PC-9 (cell line): ENCODE results near the gene USP3. TPM values are rescaled to one million over a fixed set of nuclear protein-coding genes. Genes with fewer than 3 reads are reported as not detected.

Experiments used
- BruUV-seq: library from RNA; stranded (reverse); fragments of 400-500 nt; replicated peaks from 2 replicates; lab custom pipeline; 2021; lab: Mats Ljungman, UMichigan
- CTCF ChIA-PET: fragments of 300-600 bp; sonication (Branson Sonifier 250); formaldehyde crosslinking; loops from one replicate; lab custom pipeline; 2022; ENCODE audit warnings: antibody characterized with exemption; lab: Charles Lee
- POLR2A ChIA-PET: fragments of 300-600 bp; sonication (Branson Sonifier 250); formaldehyde crosslinking; loops from one replicate; lab custom pipeline; 2022; ENCODE audit warnings: antibody characterized with exemption; ENCODE audit not compliant: unreplicated experiment; lab: Charles Lee
- DNase-seq, 2 experiments: peaks; one replicate each; pipeline versions ENCODE4 v3.0.0 to v3.0.0-alpha.2; 2015 to 2022; ENCODE audit warnings: mixed read lengths in 1 of 2
- H2AFZ ChIP-seq: fragments of 200-600 bp; sonication (generic); 2 replicates; pipeline ENCODE4 v1.8.1; 2017; ENCODE audit warnings: antibody characterized with exemption
- H3F3A ChIP-seq: fragments of 200-600 bp; sonication (generic); 2 replicates; pipeline ENCODE4 v1.8.1; 2017; ENCODE audit warnings: antibody characterized with exemption, mild to moderate bottlenecking, low read depth; ENCODE audit not compliant: insufficient read depth
- H3K27ac ChIP-seq: fragments of 200-600 bp; sonication (generic); 2 replicates; pipeline ENCODE4 v1.6.1; 2016; ENCODE audit warnings: mixed run types
- H3K27me3 ChIP-seq: fragments of 200-600 bp; sonication (generic); 2 replicates; pipeline ENCODE4 v1.6.1; 2016; ENCODE audit warnings: low read depth, mixed run types; ENCODE audit not compliant: insufficient read depth
- H3K36me3 ChIP-seq: fragments of 200-600 bp; sonication (generic); 2 replicates; pipeline ENCODE4 v1.6.1; 2016; ENCODE audit warnings: low read depth, mixed run types
- H3K4me1 ChIP-seq: fragments of 200-600 bp; sonication (generic); replicated peaks from 2 replicates; pipeline ENCODE4 v1.6.1; 2016; ENCODE audit warnings: mixed run types; ENCODE audit not compliant: insufficient read depth
- H3K4me2 ChIP-seq: fragments of 200-600 bp; sonication (generic); 2 replicates; pipeline ENCODE4 v1.6.1; 2017; ENCODE audit warnings: mixed run types
- H3K4me3 ChIP-seq: fragments of 200-600 bp; sonication (generic); 2 replicates; pipeline ENCODE4 v1.6.1; 2016; ENCODE audit warnings: mixed run types
- H3K79me2 ChIP-seq: fragments of 200-600 bp; sonication (generic); 2 replicates; pipeline ENCODE4 v1.6.1; 2017; ENCODE audit warnings: low read depth, mixed run types
- H3K9me2 ChIP-seq: fragments of 200-600 bp; sonication (generic); 2 replicates; pipeline ENCODE4 v1.8.1; 2017; ENCODE audit warnings: mild to moderate bottlenecking; ENCODE audit not compliant: insufficient read depth
- H3K9me3 ChIP-seq: fragments of 200-600 bp; sonication (generic); 2 replicates; pipeline ENCODE4 v1.8.1; 2016; ENCODE audit warnings: low read depth; ENCODE audit not compliant: insufficient read depth
- H4K20me1 ChIP-seq: fragments of 200-600 bp; sonication (generic); 2 replicates; pipeline ENCODE4 v1.8.1; 2017; ENCODE audit not compliant: insufficient read depth
- CTCF ChIP-seq: fragments of 200-600 bp; sonication (generic); conservative IDR thresholded peaks from 2 replicates; pipeline ENCODE4 v1.6.1; 2017; ENCODE audit warnings: mixed run types, antibody characterized with exemption, mild to moderate bottlenecking, moderate library complexity
- EZH2 ChIP-seq: fragments of 200-600 bp; sonication (generic); IDR thresholded peaks from 2 replicates; pipeline ENCODE4 v1.8.0; 2017; ENCODE audit warnings: antibody characterized with exemption, low read depth
- intact Hi-C: fragments of 100-400 bp; cut with micrococcal nuclease; formaldehyde crosslinking; loops from one replicate; pipeline ENCODE4 v1.10.0; 2022; ENCODE audit not compliant: unreplicated experiment
- total RNA-seq: library from RNA; stranded (reverse); gene quantifications from 2 replicates; pipeline ENCODE4 v1.2.3, GENCODE V29; 2021

The USP3 gene
- total RNA-seq, 1 experiment from 2014 or later: 57.5 TPM

GRCh38 chr15:63630036-63630751, 125.8 kb downstream of the USP3 start:
- H3K27me3 ChIP-seq: no peaks in the 10 kb centered on the region
- 0 out of 2 replicates have a peak, but pooled peaks cover 4% of the 10 kb centered on the region for H3K36me3 ChIP-seq
- H3K4me1 ChIP-seq: no peaks in the 10 kb centered on the region
- no peak overlapping the region for H3K27ac ChIP-seq
- H2AFZ ChIP-seq: no peak overlapping the region
- H3K79me2 ChIP-seq: no peaks in the 10 kb centered on the region
- CTCF ChIA-PET: no interaction called here
- no peak overlapping the region for H3K4me2 ChIP-seq
- H4K20me1 ChIP-seq: no peaks in the 10 kb centered on the region
- TF ChIP-seq CTCF: no peak
- TF ChIP-seq EZH2: no peak
- no TSS peak for BruUV-seq
- H3K9me3 ChIP-seq: no peaks in the 10 kb centered on the region
- no peak for DNase-seq
- H3K9me2 ChIP-seq: no peaks in the 10 kb centered on the region
- POLR2A ChIA-PET: no interaction called here
- H3K4me3 ChIP-seq: no peak overlapping the region
- intact Hi-C loops: no loop called here
- no peaks in the 10 kb centered on the region for H3F3A ChIP-seq

GRCh38 chr15:63633312-63633711, 128.9 kb downstream of the USP3 start:
- POLR2A ChIA-PET: interaction anchor here (0.6 kb wide), 1 partner anchor 509 kb away, joined by 4 read pairs; no protein-coding TSS in a partner anchor
- no peak for DNase-seq
- Histone ChIP-seq H3K36me3 (peaks cover 6% of the 10 kb centered on the region; the same call in 1 of the 2 replicates), H3F3A (no peaks in the 10 kb centered on the region), H3K9me2 (no peaks in the 10 kb centered on the region), H3K79me2 (no peaks in the 10 kb centered on the region), H2AFZ (no peak overlapping the region), H3K27ac (no peak overlapping the region), H3K27me3 (no peaks in the 10 kb centered on the region), H3K4me2 (no peak overlapping the region), H3K4me1 (no peaks in the 10 kb centered on the region), H3K4me3 (no peak overlapping the region), H4K20me1 (no peaks in the 10 kb centered on the region), H3K9me3 (no peaks in the 10 kb centered on the region)
- TF ChIP-seq EZH2 (no peak), CTCF (no peak)
- CTCF ChIA-PET: no interaction called here
- intact Hi-C loops: no loop called here
- BruUV-seq: no TSS peak

GRCh38 chr15:63634154-63634553, 129.8 kb downstream of the USP3 start:
- Histone ChIP-seq H3K9me2 (no peaks in the 10 kb centered on the region), H3K79me2 (no peaks in the 10 kb centered on the region), H2AFZ (no peak overlapping the region), H4K20me1 (no peaks in the 10 kb centered on the region), H3K9me3 (no peaks in the 10 kb centered on the region), H3K27me3 (no peaks in the 10 kb centered on the region), H3K36me3 (peaks cover 6% of the 10 kb centered on the region; the same call in 1 of the 2 replicates), H3K4me1 (no peaks in the 10 kb centered on the region), H3K4me2 (no peak overlapping the region), H3K27ac (no peak overlapping the region), H3F3A (no peaks in the 10 kb centered on the region), H3K4me3 (no peak overlapping the region)
- intact Hi-C loops: no loop called here
- POLR2A ChIA-PET: no interaction called here
- no TSS peak for BruUV-seq
- no peak for DNase-seq
- CTCF ChIA-PET: no interaction called here
- TF ChIP-seq CTCF (no peak), EZH2 (no peak)
